GM19099 (cell line): ENCODE data around the gene MICU1.

Experiments used
- POLR2A ChIP-seq: IDR thresholded peaks from 3 replicates; pipeline ENCODE4 v1.6.1; 2011; ENCODE audit warnings: low read depth; ENCODE audit not compliant: insufficient read length; ENCODE audit errors: extremely low read depth

The MICU1 gene

DNA sequence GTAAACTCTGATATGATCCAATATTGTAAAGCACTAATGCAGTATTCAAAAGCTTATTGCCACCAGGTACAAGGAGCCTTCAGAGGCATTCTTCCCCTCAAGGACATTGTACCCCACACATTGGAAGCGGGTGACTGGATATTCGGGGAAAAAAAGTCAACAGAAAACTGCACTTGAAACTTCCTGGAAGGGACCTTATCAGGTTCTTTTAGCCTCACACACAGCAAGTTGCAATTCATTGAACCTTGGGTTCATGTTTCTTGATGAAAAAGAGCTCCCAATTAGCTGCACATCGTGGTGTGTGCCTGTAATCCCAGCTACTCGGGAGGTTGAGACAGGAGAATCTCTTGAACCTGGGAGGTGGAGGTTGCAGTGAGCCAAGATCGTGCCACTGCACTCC, 16.4 kb upstream of the MICU1 start:
- no peak for TF ChIP-seq POLR2A

DNA sequence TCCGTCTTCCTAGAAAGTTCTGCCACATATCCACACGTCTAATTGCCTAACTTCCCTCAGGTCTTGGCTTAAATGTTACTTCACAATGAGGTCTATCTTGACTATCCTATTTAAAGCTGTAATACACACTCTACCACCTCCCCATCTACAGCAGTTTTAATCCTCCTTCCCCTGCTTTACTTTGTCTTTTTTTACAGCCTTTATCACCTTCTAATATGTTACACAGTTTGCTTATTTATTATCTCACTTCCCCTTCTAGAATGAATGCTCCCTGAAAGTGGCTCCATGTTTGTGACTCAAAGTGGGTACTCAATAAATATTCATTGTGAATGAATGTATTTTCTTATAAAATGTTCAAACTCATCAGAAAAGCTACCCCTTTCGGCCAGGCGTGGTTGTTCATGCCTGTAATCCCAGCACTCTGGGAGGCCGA, 13.6 kb upstream of the MICU1 start:
- TF ChIP-seq POLR2A = no peak

DNA sequence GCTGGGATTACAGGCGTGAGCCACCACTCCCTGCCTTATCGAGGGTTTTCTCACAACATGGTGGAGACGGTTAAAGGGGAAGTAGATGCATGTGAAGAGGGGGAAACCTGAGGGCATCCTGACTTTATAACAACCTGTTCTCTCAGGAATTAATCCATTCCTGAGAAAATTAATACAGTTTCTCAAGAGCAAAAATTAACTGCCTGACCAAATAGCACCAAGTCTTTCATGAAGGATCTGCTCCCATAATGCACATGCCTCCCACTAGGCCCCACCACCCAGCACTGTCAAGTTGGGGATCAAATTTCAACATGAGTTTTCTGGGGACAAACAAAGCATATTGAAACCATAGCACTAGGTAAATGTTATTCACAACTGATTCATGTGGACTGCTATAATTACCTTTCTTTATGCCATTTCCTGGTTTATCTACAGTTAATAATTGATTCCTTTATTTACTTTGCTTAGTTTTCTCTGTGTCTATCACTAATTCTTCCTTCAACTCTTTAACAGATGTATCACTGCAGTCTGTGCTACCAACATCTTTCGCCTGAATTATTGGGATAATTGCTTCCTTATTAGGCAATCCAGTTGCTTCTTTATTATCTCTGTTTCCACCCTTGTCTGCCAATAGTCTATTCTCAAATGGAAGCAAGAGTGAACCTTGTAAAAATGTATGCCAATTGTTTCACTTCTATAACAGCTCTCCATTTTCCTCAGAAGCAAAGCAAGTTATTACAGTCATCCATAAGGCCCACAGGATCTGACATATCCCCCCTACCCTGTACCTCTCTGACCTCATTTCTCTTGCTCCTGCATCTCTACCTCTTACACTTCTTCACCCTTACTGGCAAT, 12.9 kb upstream of the MICU1 start:
- TF ChIP-seq POLR2A = no peak

DNA sequence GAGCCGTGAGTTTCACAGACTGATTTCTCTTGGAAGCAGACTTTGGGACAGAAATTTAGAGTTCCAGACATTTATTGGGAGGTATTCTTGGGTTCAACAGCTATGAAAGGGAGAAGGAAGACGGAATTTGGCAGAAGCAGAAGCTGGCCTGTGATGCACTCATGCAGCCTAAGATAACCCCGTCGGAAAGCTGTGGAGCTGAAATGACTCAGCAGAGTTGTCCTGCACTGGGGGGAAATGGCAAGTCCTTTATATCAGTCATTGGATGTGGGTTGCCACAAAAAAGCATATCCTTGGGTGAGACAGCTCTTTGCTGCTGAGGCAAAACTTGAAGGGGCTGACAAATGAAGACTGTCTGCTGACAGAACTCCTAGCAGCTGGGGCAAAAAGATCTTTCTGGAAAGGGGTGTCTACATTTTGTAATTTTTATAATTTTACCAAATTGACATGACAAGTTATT, 11.5 kb upstream of the MICU1 start:
- no peak for TF ChIP-seq POLR2A

DNA sequence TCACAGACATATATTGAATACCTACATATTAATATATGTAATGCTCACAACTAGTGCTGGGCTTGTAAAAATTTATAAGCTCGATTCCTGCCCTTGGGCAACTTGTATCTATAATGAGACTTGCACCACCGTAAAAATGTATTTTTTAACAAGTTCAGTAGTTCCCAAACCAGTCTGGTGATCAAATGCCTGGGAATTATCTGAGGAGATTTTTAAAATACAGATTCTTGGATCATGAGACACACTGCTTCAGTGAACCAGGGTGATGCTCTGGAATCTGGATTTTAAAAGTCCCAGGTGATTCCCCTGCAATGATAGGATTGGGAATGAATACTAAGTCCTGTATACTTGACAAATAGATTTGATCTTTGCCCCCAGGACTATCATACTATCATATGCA, 4.3 kb upstream of the MICU1 start:
- TF ChIP-seq POLR2A = no peak

DNA sequence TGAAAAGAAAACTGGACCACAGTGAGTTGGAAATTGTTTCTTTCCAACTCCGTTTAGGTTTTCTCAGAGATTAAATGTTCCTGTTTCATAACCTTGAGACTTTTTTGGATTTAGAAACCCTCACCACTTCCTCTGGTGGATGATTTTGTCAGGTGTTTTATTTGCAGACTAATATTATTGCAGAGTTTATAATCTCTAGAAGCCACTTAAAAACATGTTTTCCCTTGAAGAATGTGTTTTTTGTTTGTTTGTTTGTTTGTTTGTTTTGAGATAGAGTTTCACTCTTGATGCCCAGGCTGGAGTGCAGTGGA, 520 bp upstream of the MICU1 start:
- no peak for TF ChIP-seq POLR2A

DNA sequence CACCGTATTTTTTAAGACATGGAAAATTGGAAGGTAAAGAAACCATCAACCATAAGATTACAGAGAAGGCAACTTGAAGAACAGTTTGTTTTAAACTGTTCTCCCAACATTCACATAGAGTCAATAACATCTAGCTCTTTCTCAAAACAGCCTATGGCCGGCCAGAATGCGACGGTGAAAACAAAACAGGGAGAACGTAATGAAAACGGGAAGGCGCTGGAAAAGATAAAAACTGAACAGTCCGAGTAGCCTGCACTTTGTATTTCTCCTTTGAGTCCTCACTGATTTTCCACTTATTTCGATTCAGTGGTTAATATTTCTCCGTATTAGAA, 637 bp downstream of the MICU1 start:
- TF ChIP-seq POLR2A = no peak

DNA sequence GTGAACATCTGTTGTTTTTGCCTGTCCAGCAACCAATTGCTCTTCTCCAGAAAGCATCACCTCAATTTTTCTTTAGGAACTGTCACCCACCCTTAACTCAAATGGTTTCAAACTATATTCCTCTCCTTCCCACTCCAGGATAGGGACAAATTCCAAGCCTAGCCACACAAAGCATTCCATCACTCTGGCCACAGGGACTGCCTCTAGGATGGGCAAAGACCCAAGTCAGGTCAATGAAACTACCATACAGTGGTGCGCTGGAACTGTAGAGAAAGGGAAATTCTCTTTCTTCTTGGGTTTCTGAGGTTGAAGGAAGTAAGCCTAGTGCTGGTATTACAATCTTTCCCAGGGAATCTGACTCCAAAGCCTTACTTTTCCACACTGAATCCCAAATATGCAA, 3.6 kb downstream of the MICU1 start:
- no peak for TF ChIP-seq POLR2A

DNA sequence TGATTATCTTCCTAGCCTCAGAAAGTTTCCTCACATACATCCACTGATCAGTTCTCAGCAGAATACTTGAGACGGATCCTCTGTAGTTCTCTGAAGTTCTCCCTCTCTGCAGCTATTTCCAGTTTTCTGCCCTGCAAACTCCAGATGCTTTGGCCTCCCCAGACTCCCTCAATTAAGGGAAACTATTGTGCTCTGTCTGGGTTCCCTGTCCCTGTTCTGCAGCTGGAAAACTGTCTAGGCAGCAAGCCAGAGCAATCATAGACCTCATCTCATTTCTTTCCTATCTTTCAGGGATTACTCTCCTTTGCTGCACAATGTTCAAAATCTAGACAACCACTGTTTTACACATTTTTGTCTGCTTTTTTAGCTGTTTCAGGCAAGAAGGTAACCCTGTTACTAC, 9.2 kb downstream of the MICU1 start:
- TF ChIP-seq POLR2A = no peak

DNA sequence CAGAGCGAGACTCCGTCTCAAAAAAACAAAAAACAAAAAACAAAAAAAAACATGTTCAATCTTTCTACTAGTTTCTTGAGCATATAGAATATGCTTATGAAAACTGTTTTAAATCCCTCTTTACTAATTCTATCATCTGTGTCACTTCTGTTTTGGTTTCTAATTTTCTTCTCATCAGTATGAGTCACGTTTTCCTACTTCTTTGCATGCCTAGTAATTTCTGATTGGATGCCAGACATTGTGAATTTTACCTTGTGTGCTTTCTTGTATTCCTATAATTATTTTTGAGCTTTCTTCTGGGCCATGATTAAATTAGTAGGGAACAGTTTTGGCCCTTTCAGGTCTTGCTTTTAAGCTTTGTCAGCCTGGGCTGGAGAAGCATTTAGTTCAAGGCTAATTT, 9.9 kb downstream of the MICU1 start:
- no peak for TF ChIP-seq POLR2A

DNA sequence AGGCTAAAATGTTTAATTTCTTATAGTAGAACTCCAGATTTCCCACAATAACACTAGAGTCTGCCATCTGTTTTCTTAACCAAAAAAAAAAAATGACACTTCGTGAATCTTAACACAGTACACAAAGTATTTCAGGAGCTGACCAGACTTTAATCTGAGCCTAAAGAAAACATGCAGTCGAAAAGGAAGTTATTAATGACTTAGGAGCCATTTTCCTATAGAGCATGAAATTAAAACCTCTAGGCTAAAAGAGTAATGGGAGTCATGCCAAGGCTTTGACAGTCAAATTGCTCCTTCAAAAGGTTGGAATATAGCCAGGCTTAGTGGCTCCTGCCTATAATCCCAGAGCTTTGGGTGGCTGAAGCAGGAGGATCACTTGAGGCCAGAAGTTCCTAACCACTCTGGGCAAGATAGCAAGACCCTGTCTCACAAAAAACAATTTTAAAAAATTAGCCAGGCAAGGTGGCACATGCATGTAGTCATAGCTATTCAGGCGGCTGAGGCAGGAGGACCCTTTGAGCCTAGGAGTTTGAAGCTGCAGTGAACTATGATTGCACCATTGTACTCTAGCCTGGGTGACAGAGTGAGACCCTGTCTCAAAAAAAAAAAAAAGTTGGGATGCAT, 13.6 kb downstream of the MICU1 start:
- TF ChIP-seq POLR2A = no peak

DNA sequence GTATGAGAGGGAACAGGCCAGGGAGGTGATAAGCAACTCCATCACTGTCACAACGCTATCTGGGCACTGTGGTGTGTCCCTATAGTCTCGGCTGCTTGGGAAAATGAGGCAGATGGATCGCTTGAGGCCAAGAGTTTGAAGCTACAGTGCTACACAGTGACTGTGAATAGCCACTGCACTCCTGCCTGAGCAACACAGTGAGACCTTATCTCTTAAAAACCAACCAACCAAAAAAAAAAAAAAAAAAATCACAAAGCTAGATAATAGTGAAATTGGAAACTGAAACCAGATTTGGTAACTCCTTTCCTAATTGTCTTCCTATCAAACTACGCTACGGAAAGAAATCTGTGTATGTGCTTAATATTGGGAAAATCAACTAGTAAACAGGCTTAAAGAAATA, 14.1 kb downstream of the MICU1 start:
- no peak for TF ChIP-seq POLR2A

DNA sequence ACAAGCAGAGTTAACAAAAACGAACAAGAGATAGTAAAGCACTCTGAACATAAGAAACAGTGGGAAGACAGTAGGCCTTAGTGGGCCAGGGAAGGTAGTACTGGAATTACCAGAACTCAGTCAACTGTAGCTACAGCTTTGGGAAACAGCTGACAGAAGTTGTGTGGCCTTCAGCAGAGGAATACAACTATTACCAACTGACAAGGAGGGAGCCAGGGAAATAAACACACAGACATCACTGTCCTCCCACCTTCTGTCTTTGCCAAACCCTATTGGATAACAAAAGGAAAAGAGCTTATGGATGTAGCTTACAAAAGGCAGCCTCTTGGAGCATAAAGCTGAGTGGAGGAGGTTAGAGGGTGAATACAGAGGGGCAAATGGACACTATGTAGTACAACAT, 15.4 kb downstream of the MICU1 start:
- no peak for TF ChIP-seq POLR2A

DNA sequence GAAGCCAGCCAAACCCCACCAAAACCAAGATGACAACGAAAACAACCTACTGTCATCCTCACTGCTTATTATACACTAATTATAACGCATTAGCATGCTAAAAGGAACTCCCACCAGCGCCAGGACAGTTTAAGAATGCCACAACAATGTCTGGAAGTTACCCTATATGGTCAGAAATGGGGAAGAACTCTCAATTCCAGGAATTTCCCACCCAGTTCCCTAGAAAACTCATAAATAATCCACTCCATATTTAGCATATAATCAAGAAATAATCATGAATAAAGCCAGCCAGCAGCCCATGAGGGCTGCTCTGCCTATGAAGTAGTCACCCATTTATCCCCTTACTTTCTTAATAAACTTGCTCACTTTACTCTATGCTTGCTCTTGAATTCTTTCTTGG, 20.8 kb downstream of the MICU1 start:
- TF ChIP-seq POLR2A = no peak

DNA sequence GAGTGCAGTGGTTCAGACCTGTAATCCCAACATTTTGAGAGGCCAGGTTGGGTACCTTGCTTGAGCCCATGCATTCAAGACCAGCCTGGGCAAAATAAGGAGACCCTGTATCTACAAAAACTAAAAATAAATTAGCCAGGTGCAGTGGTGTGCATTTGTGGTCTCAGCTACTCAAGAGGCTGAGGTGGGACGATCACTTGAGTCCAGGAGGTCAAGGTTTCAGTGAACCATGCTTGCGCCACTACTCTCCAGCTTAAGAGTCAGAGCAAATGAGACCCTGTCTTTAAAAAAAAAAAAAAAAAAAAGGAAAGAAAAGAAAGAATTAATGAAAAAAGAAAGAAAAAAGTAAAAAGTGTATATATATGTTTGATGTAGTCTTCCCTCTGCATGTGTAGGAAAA, 24.7 kb downstream of the MICU1 start:
- TF ChIP-seq POLR2A = no peak
